NK-92 treated with Interleukin-12 subunit alpha and Interleukin-12 subunit beta, amount 100 ng/mL, for 24 hours (cell line): ENCODE data around the gene DUSP23.

ENCODE experiments used
- DNase-seq: peaks from one replicate; lab custom pipeline; 2025; lab: John Stamatoyannopoulos, UW

DUSP23 gene

GRCh38 chr1:159780583-159781582, at the start of gene DUSP23:
Gene DUSP23 (plus strand): TSS chr1:159780962. CDS start chr1:159781101, 139 bp downstream.
- DNase-seq: peak; percentile 62

GRCh38 chr1:159737238-159737916, 43.4 kb upstream of the DUSP23 start:
- no peak for DNase-seq

- no peak for DNase-seq
Measured at GRCh38 chr1:159743651-159744410, 36.9 kb upstream of the DUSP23 start.

- DNase-seq: no peak
Measured at GRCh38 chr1:159746666-159747065, 34.1 kb upstream of the DUSP23 start.

GRCh38 chr1:159748370-159748769, 32.4 kb upstream of the DUSP23 start:
- DNase-seq: no peak

GRCh38 chr1:159749630-159750029, 31.1 kb upstream of the DUSP23 start:
- DNase-seq: no peak

GRCh38 chr1:159750621-159751020, 30.1 kb upstream of the DUSP23 start:
- DNase-seq: no peak

- DNase-seq: no peak
Measured at GRCh38 chr1:159751031-159751430, 29.7 kb upstream of the DUSP23 start.

- no peak for DNase-seq
Measured at GRCh38 chr1:159752135-159752580, 28.6 kb upstream of the DUSP23 start.

GRCh38 chr1:159753386-159753785, 27.4 kb upstream of the DUSP23 start:
- DNase-seq: no peak

GRCh38 chr1:159755451-159756007, 25.2 kb upstream of the DUSP23 start:
- DNase-seq: no peak

- DNase-seq: no peak
Measured at GRCh38 chr1:159756397-159756796, 24.4 kb upstream of the DUSP23 start.

- no peak for DNase-seq
Measured at GRCh38 chr1:159763686-159764085, 17.1 kb upstream of the DUSP23 start.

GRCh38 chr1:159765806-159766205, 15.0 kb upstream of the DUSP23 start:
- DNase-seq: no peak

- DNase-seq: no peak
Measured at GRCh38 chr1:159771127-159771895, 9.5 kb upstream of the DUSP23 start.

GRCh38 chr1:159774465-159774864, 6.3 kb upstream of the DUSP23 start:
- DNase-seq: no peak

GRCh38 chr1:159775716-159776115, 5.0 kb upstream of the DUSP23 start:
- no peak for DNase-seq

GRCh38 chr1:159778266-159778665, 2.5 kb upstream of the DUSP23 start:
- no peak for DNase-seq

- no peak for DNase-seq
Measured at GRCh38 chr1:159779403-159779851, 1.3 kb upstream of the DUSP23 start.

GRCh38 chr1:159781992-159782391, 1.2 kb downstream of the DUSP23 start:
- DNase-seq: no peak

- DNase-seq: no peak
Measured at GRCh38 chr1:159783724-159784123, 3.0 kb downstream of the DUSP23 start.
